Activated B cell treated with CpG ODN at 0.5 μM for 24 hours (primary cell): ENCODE results near the gene GZMH. TPM values are rescaled to one million over a fixed set of nuclear protein-coding genes. Genes with fewer than 3 reads are reported as not detected.

ENCODE experiments used
- ATAC-seq: fragments of 200-7000 bp; cut with Tn5 transposase; one replicate; pipeline ENCODE4 v1.10.0; 2021; ENCODE audit warnings: low read depth, mild to moderate bottlenecking, moderate library complexity
- CTCF ChIA-PET: fragments of 350-600 bp; sonication (Branson Sonifier 250); formaldehyde crosslinking; loops from one replicate; lab custom pipeline; 2021; ENCODE audit warnings: antibody characterized with exemption; lab: Charles Lee
- POLR2A ChIA-PET: fragments of 350-600 bp; sonication (Branson Sonifier 250); formaldehyde crosslinking; loops from one replicate; lab custom pipeline; 2021; ENCODE audit warnings: antibody characterized with exemption; lab: Charles Lee
- DNase-seq: peaks from one replicate; pipeline ENCODE4 v3.0.0; 2022
- H3K27ac Mint-ChIP-seq: one replicate; pipeline ENCODE4 v1.8.0; 2020; ENCODE audit warnings: mixed read lengths
- H3K27me3 Mint-ChIP-seq: one replicate; pipeline ENCODE4 v1.8.0; 2021; ENCODE audit warnings: mixed read lengths
- H3K36me3 Mint-ChIP-seq: one replicate; pipeline ENCODE4 v1.8.0; 2021; ENCODE audit warnings: low read depth, mixed read lengths
- H3K4me1 Mint-ChIP-seq: one replicate; pipeline ENCODE4 v1.8.0; 2021; ENCODE audit warnings: mixed read lengths
- H3K4me3 Mint-ChIP-seq: one replicate; pipeline ENCODE4 v1.8.0; 2020; ENCODE audit warnings: mild to moderate bottlenecking, mixed read lengths
- H3K9me3 Mint-ChIP-seq: one replicate; pipeline ENCODE4 v1.8.0; 2020; ENCODE audit warnings: mixed read lengths
- CTCF ChIP-seq: fragments of 200-600 bp; IDR thresholded peaks from one replicate; pipeline ENCODE4 v1.8.0; 2022; ENCODE audit warnings: antibody characterized with exemption, mild to moderate bottlenecking
- intact Hi-C: fragments of 100-400 bp; cut with micrococcal nuclease; formaldehyde crosslinking; loops from one replicate; pipeline ENCODE4 v1.15.1; 2024
- total RNA-seq: library from RNA; stranded (reverse); gene quantifications from 2 replicates; pipeline ENCODE4 v1.2.3, GENCODE V29; 2022

GZMH gene
- total RNA-seq, 1 donor from 2014 or later = 0.49 TPM

GRCh38 chr14:24607635-24608514 is 1.6 kb downstream of the GZMH start:
- TF ChIP-seq CTCF = no peak
- no peak overlapping the region for H3K27ac Mint-ChIP-seq
- ChIA-PET POLR2A (no interaction called here), CTCF (no interaction called here)
- H3K9me3 Mint-ChIP-seq = peaks cover 4% of the 10 kb centered on the region
- peak overlapping the region; percentile 1 for H3K4me3 Mint-ChIP-seq
- intact Hi-C loops = no loop called here
- peaks cover 2% of the 10 kb centered on the region for H3K27me3 Mint-ChIP-seq
- peaks cover 37% of the 10 kb centered on the region for H3K4me1 Mint-ChIP-seq
- H3K36me3 Mint-ChIP-seq = no peaks in the 10 kb centered on the region
- ATAC-seq = peak; percentile 45
- DNase-seq = no peak

GRCh38 chr14:24607081-24607480 is 2.4 kb downstream of the GZMH start:
- H3K4me3 Mint-ChIP-seq = no peak overlapping the region
- ChIA-PET POLR2A (no interaction called here), CTCF (interaction anchor here (2.5 kb wide), 1 partner anchor 73 kb away, joined by 34 read pairs; no protein-coding TSS in a partner anchor)
- H3K9me3 Mint-ChIP-seq = peaks cover 4% of the 10 kb centered on the region
- ATAC-seq (no peak), DNase-seq (no peak)
- H3K36me3 Mint-ChIP-seq = no peaks in the 10 kb centered on the region
- no peak overlapping the region for H3K27ac Mint-ChIP-seq
- intact Hi-C loops = no loop called here
- TF ChIP-seq CTCF = no peak
- peaks cover 34% of the 10 kb centered on the region for H3K4me1 Mint-ChIP-seq
- peaks cover 2% of the 10 kb centered on the region for H3K27me3 Mint-ChIP-seq

- H3K27ac Mint-ChIP-seq = no peak overlapping the region
- peaks cover under 1% of the 10 kb centered on the region for H3K9me3 Mint-ChIP-seq
- no peak for DNase-seq
- H3K4me3 Mint-ChIP-seq = no peak overlapping the region
- H3K4me1 Mint-ChIP-seq = peaks cover 34% of the 10 kb centered on the region
- H3K36me3 Mint-ChIP-seq = no peaks in the 10 kb centered on the region
- no peaks in the 10 kb centered on the region for H3K27me3 Mint-ChIP-seq
- ChIA-PET CTCF (interaction anchor here (0.8 to 2.5 kb wide), 8 partner anchors 21 to 526 kb away, joined by 3 to 34 read pairs (median 3); no protein-coding TSS in a partner anchor), POLR2A (interaction anchor here (1.1 kb wide), 1 partner anchor 98 kb away, joined by 4 read pairs; no protein-coding TSS in a partner anchor)
- ATAC-seq = no peak
- TF ChIP-seq CTCF = no peak
- intact Hi-C loops = no loop called here
Measured at GRCh38 chr14:24606297-24606696, 3.2 kb downstream of the GZMH start.

- peaks cover 34% of the 10 kb centered on the region for H3K4me1 Mint-ChIP-seq
- no peaks in the 10 kb centered on the region for H3K36me3 Mint-ChIP-seq
- no peaks in the 10 kb centered on the region for H3K9me3 Mint-ChIP-seq
- intact Hi-C loops = loop anchor here (1.0 kb wide), 3 partner anchors 74 to 546 kb away; no protein-coding TSS in a partner anchor
- DNase-seq (peak; percentile 48), ATAC-seq (peak; percentile 95)
- peaks cover 2% of the 10 kb centered on the region for H3K27me3 Mint-ChIP-seq
- no peak overlapping the region for H3K4me3 Mint-ChIP-seq
- ChIA-PET CTCF (interaction anchor here (0.8 to 2.5 kb wide), 9 partner anchors 21 to 527 kb away, joined by 3 to 34 read pairs (median 3); no protein-coding TSS in a partner anchor), POLR2A (interaction anchor here (1.1 kb wide), 1 partner anchor 99 kb away, joined by 4 read pairs; no protein-coding TSS in a partner anchor)
- no peak overlapping the region for H3K27ac Mint-ChIP-seq
- peak; percentile 94 for TF ChIP-seq CTCF
Measured at GRCh38 chr14:24605435-24606190, 3.9 kb downstream of the GZMH start.
